OCI-LY1 (cell line): ENCODE results near the gene PDZD2.

Source experiments
- EZH2 ChIP-seq: fragments of 200-600 bp; sonication (generic), shearing (Covaris generic); IDR thresholded peaks from 2 replicates; pipeline ENCODE4 v1.8.0; 2017; ENCODE audit warnings: borderline replicate concordance, mixed run types, mild to moderate bottlenecking, antibody characterized with exemption, low read length, moderate library complexity, mixed read lengths
- TF ChIP-seq, protein P1 (sequence below): fragments of 200-600 bp; sonication (generic), shearing (Covaris generic); IDR thresholded peaks from 2 replicates; pipeline ENCODE4 v1.5.1; 2017; ENCODE audit warnings: mild to moderate bottlenecking, antibody characterized with exemption, low read length, moderate library complexity, mixed read lengths

DNA sequence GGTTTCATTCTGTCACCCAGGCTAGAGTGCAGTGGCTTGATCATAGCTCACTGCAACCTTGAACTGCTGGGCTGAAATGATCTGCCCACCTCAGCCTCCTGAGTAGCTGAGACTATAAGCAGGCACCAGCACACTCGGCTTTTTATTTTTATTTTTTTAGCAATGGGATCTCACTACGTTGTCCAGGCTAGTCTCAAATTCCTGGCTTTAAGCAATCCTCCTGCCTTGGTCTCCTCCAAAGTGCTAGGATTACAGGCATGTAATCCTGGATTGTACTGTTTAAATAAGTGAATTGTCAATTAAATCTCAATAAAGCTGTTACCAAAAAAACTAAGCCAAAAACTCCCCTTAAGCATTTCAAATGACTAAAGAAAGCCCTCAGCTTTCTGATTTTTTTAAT, 516.3 kb downstream of the PDZD2 start:
- TF ChIP-seq, protein P1, sequence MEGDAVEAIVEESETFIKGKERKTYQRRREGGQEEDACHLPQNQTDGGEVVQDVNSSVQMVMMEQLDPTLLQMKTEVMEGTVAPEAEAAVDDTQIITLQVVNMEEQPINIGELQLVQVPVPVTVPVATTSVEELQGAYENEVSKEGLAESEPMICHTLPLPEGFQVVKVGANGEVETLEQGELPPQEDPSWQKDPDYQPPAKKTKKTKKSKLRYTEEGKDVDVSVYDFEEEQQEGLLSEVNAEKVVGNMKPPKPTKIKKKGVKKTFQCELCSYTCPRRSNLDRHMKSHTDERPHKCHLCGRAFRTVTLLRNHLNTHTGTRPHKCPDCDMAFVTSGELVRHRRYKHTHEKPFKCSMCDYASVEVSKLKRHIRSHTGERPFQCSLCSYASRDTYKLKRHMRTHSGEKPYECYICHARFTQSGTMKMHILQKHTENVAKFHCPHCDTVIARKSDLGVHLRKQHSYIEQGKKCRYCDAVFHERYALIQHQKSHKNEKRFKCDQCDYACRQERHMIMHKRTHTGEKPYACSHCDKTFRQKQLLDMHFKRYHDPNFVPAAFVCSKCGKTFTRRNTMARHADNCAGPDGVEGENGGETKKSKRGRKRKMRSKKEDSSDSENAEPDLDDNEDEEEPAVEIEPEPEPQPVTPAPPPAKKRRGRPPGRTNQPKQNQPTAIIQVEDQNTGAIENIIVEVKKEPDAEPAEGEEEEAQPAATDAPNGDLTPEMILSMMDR, result no peak
- TF ChIP-seq EZH2, result no peak
